ENCODE data around the gene IL20RA.

The IL20RA gene

GRCh38 chr6:137019476-137020272 is 25.1 kb downstream of the IL20RA start:
- Histone ChIP-seq H3K9me3 (replicated peaks in 1 of 2; ENCODE audit: control insufficient read depth in 2 of 2, insufficient read depth in 1 of 2, low read depth in 1 of 2, low read length in 2 of 2) (peaks cover 0 to 4% of the 10 kb centered on the region in 2 donors), H3K27ac (replicated peaks; ENCODE audit: low read length) (no peak overlapping the region), H3K79me1 (ENCODE audit: low read depth, low read length) (no peaks in the 10 kb centered on the region), H3K4ac (ENCODE audit: low read length) (no peak overlapping the region), H2BK120ac (ENCODE audit: low read depth, low read length) (no peak overlapping the region), H2AK5ac (ENCODE audit: low read depth, low read length) (no peak overlapping the region), H3K18ac (ENCODE audit: low read length) (no peak overlapping the region), H2AFZ (ENCODE audit: low read length) (no peak overlapping the region), H3K9ac (ENCODE audit: low read depth, low read length, poor library complexity) (no peak overlapping the region), H3K14ac (ENCODE audit: low read length) (no peak overlapping the region), H2BK15ac (ENCODE audit: low read length) (no peak overlapping the region), H3K4me3 (ENCODE audit: low read length in 2 of 2) (no peak overlapping the region), H3K36me3 (replicated peaks in 1 of 2; ENCODE audit: control insufficient read depth in 2 of 2, insufficient read depth in 2 of 2, low read length in 2 of 2) (no peaks in the 10 kb centered on the region), H4K91ac (ENCODE audit: low read depth, low read length, poor library complexity) (no peak overlapping the region), H3K4me1 (ENCODE audit: control insufficient read depth in 2 of 2, insufficient read depth in 1 of 2, low read depth in 1 of 2, low read length in 2 of 2) (peaks cover 0 to 2% of the 10 kb centered on the region in 2 donors), H2BK12ac (ENCODE audit: low read length) (no peak overlapping the region), H3K23ac (ENCODE audit: low read depth, low read length, poor library complexity) (no peak overlapping the region), H3K4me2 (ENCODE audit: insufficient read depth, low read length, poor library complexity, severe bottlenecking) (no peak overlapping the region), H2BK5ac (ENCODE audit: low read length) (no peak overlapping the region), H3K27me3 (ENCODE audit: control insufficient read depth in 3 of 3, insufficient read depth in 3 of 3, low read depth in 1 of 3, low read length in 3 of 3) (no peaks in the 10 kb centered on the region), H4K8ac (ENCODE audit: low read depth, low read length) (no peak overlapping the region)
- WGBS, 2 donors (ENCODE audit: extremely low coverage in 2 of 2, insufficient read length in 2 of 2, insufficient replicate concordance in 1 of 2): no CpG with 5 or more reads among the region's 4 CpGs
- DNase-seq (ENCODE audit: low spot score): no peak

- H3K4me1 ChIP-seq (ENCODE audit: control insufficient read depth in 2 of 2, insufficient read depth in 1 of 2, low read depth in 1 of 2, low read length in 2 of 2): peaks cover 0 to 2% of the 10 kb centered on the region in 2 donors
- no peaks in the 10 kb centered on the region for H3K36me3 ChIP-seq (replicated peaks in 1 of 2; ENCODE audit: control insufficient read depth in 2 of 2, insufficient read depth in 2 of 2, low read length in 2 of 2)
- DNase-seq (ENCODE audit: low spot score): no peak
- no peak overlapping the region for H2AK5ac ChIP-seq (ENCODE audit: low read depth, low read length)
- H3K14ac ChIP-seq (ENCODE audit: low read length): no peak overlapping the region
- H2AFZ ChIP-seq (ENCODE audit: low read length): no peak overlapping the region
- H2BK120ac ChIP-seq (ENCODE audit: low read depth, low read length): no peak overlapping the region
- no peak overlapping the region for H2BK12ac ChIP-seq (ENCODE audit: low read length)
- no peak overlapping the region for H3K4me2 ChIP-seq (ENCODE audit: insufficient read depth, low read length, poor library complexity, severe bottlenecking)
- H2BK15ac ChIP-seq (ENCODE audit: low read length): no peak overlapping the region
- H4K8ac ChIP-seq (ENCODE audit: low read depth, low read length): no peak overlapping the region
- no peaks in the 10 kb centered on the region for H3K27me3 ChIP-seq (ENCODE audit: control insufficient read depth in 3 of 3, insufficient read depth in 3 of 3, low read depth in 1 of 3, low read length in 3 of 3)
- H3K9me3 ChIP-seq (replicated peaks in 1 of 2; ENCODE audit: control insufficient read depth in 2 of 2, insufficient read depth in 1 of 2, low read depth in 1 of 2, low read length in 2 of 2): peaks cover 0 to 4% of the 10 kb centered on the region in 2 donors
- no peaks in the 10 kb centered on the region for H3K79me1 ChIP-seq (ENCODE audit: low read depth, low read length)
- H3K9ac ChIP-seq (ENCODE audit: low read depth, low read length, poor library complexity): no peak overlapping the region
- H3K18ac ChIP-seq (ENCODE audit: low read length): no peak overlapping the region
- no CpG with 5 or more reads among the region's 3 CpGs for WGBS, 2 donors (ENCODE audit: extremely low coverage in 2 of 2, insufficient read length in 2 of 2, insufficient replicate concordance in 1 of 2)
- no peak overlapping the region for H3K4me3 ChIP-seq (ENCODE audit: low read length in 2 of 2)
- H3K27ac ChIP-seq (replicated peaks; ENCODE audit: low read length): no peak overlapping the region
- no peak overlapping the region for H3K4ac ChIP-seq (ENCODE audit: low read length)
- H3K23ac ChIP-seq (ENCODE audit: low read depth, low read length, poor library complexity): no peak overlapping the region
- no peak overlapping the region for H2BK5ac ChIP-seq (ENCODE audit: low read length)
- H4K91ac ChIP-seq (ENCODE audit: low read depth, low read length, poor library complexity): no peak overlapping the region
Measured at GRCh38 chr6:137017081-137017480, 27.7 kb downstream of the IL20RA start.

GRCh38 chr6:137016356-137016755 is 28.4 kb downstream of the IL20RA start:
- Histone ChIP-seq H3K23ac (ENCODE audit: low read depth, low read length, poor library complexity) (no peak overlapping the region), H3K79me1 (ENCODE audit: low read depth, low read length) (no peaks in the 10 kb centered on the region), H3K9me3 (replicated peaks in 1 of 2; ENCODE audit: control insufficient read depth in 2 of 2, insufficient read depth in 1 of 2, low read depth in 1 of 2, low read length in 2 of 2) (peaks cover 0 to 4% of the 10 kb centered on the region in 2 donors), H4K8ac (ENCODE audit: low read depth, low read length) (no peak overlapping the region), H3K4ac (ENCODE audit: low read length) (no peak overlapping the region), H3K9ac (ENCODE audit: low read depth, low read length, poor library complexity) (no peak overlapping the region), H4K91ac (ENCODE audit: low read depth, low read length, poor library complexity) (no peak overlapping the region), H3K27me3 (ENCODE audit: control insufficient read depth in 3 of 3, insufficient read depth in 3 of 3, low read depth in 1 of 3, low read length in 3 of 3) (no peaks in the 10 kb centered on the region), H2BK15ac (ENCODE audit: low read length) (no peak overlapping the region), H3K4me3 (ENCODE audit: low read length in 2 of 2) (no peak overlapping the region), H2BK12ac (ENCODE audit: low read length) (no peak overlapping the region), H3K27ac (replicated peaks; ENCODE audit: low read length) (no peak overlapping the region), H2BK120ac (ENCODE audit: low read depth, low read length) (no peak overlapping the region), H3K36me3 (replicated peaks in 1 of 2; ENCODE audit: control insufficient read depth in 2 of 2, insufficient read depth in 2 of 2, low read length in 2 of 2) (no peaks in the 10 kb centered on the region), H3K4me2 (ENCODE audit: insufficient read depth, low read length, poor library complexity, severe bottlenecking) (no peak overlapping the region), H3K14ac (ENCODE audit: low read length) (no peak overlapping the region), H2AK5ac (ENCODE audit: low read depth, low read length) (no peak overlapping the region), H3K18ac (ENCODE audit: low read length) (no peak overlapping the region), H2AFZ (ENCODE audit: low read length) (no peak overlapping the region), H3K4me1 (ENCODE audit: control insufficient read depth in 2 of 2, insufficient read depth in 1 of 2, low read depth in 1 of 2, low read length in 2 of 2) (peaks cover 0 to 2% of the 10 kb centered on the region in 2 donors), H2BK5ac (ENCODE audit: low read length) (no peak overlapping the region)
- DNase-seq (ENCODE audit: low spot score): no peak
- no CpG with 5 or more reads among the region's 2 CpGs for WGBS, 2 donors (ENCODE audit: extremely low coverage in 2 of 2, insufficient read length in 2 of 2, insufficient replicate concordance in 1 of 2)

- Histone ChIP-seq H3K4me2 (ENCODE audit: insufficient read depth, low read length, poor library complexity, severe bottlenecking) (no peak overlapping the region), H2BK12ac (ENCODE audit: low read length) (no peak overlapping the region), H3K4me1 (ENCODE audit: control insufficient read depth in 2 of 2, insufficient read depth in 1 of 2, low read depth in 1 of 2, low read length in 2 of 2) (peaks cover 0 to 2% of the 10 kb centered on the region in 2 donors), H3K36me3 (replicated peaks in 1 of 2; ENCODE audit: control insufficient read depth in 2 of 2, insufficient read depth in 2 of 2, low read length in 2 of 2) (no peaks in the 10 kb centered on the region), H2AK5ac (ENCODE audit: low read depth, low read length) (no peak overlapping the region), H3K9ac (ENCODE audit: low read depth, low read length, poor library complexity) (no peak overlapping the region), H3K14ac (ENCODE audit: low read length) (no peak overlapping the region), H3K4ac (ENCODE audit: low read length) (no peak overlapping the region), H2BK5ac (ENCODE audit: low read length) (no peak overlapping the region), H2BK15ac (ENCODE audit: low read length) (no peak overlapping the region), H3K18ac (ENCODE audit: low read length) (no peak overlapping the region), H3K4me3 (ENCODE audit: low read length in 2 of 2) (peak overlapping the region in 1 of 2 donors; percentile 30), H2BK120ac (ENCODE audit: low read depth, low read length) (no peak overlapping the region), H4K91ac (ENCODE audit: low read depth, low read length, poor library complexity) (no peak overlapping the region), H3K23ac (ENCODE audit: low read depth, low read length, poor library complexity) (no peak overlapping the region), H2AFZ (ENCODE audit: low read length) (no peak overlapping the region), H4K8ac (ENCODE audit: low read depth, low read length) (no peak overlapping the region), H3K79me1 (ENCODE audit: low read depth, low read length) (no peaks in the 10 kb centered on the region), H3K27ac (replicated peaks; ENCODE audit: low read length) (no peak overlapping the region), H3K27me3 (ENCODE audit: control insufficient read depth in 3 of 3, insufficient read depth in 3 of 3, low read depth in 1 of 3, low read length in 3 of 3) (no peaks in the 10 kb centered on the region), H3K9me3 (replicated peaks in 1 of 2; ENCODE audit: control insufficient read depth in 2 of 2, insufficient read depth in 1 of 2, low read depth in 1 of 2, low read length in 2 of 2) (peaks cover 0 to 4% of the 10 kb centered on the region in 2 donors)
- DNase-seq (ENCODE audit: low spot score): no peak
- whole genome bisulfite sequencing, 2 donors (ENCODE audit: extremely low coverage in 2 of 2, insufficient read length in 2 of 2, insufficient replicate concordance in 1 of 2): no CpG with 5 or more reads among the region's 4 CpGs
Measured at GRCh38 chr6:137015943-137016342, 28.8 kb downstream of the IL20RA start.

Data from neuronal stem cell (in vitro differentiated cells).